GM23338 (cell line): ENCODE data around the gene SLC35F1. TPM values are rescaled to one million over a fixed set of nuclear protein-coding genes. Genes with fewer than 3 reads are reported as not detected.

Source experiments
- ATAC-seq: fragments of 200-7000 bp; cut with Tn5 transposase; 3 replicates; pipeline ENCODE4 v1.9.1; 2020
- DNase-seq: peaks from one replicate; pipeline ENCODE4 v3.0.0-alpha.2; 2015; ENCODE audit warnings: low spot score
- H2AFZ ChIP-seq: fragments of 200-600 bp; sonication (generic); 2 replicates; pipeline ENCODE4 v1.8.0; 2016; ENCODE audit warnings: antibody characterized with exemption, mild to moderate bottlenecking, moderate library complexity
- H3F3A ChIP-seq: fragments of 200-600 bp; sonication (generic); replicated peaks from 2 replicates; pipeline ENCODE4 v1.8.0; 2017; ENCODE audit warnings: antibody characterized with exemption, mixed run types, low read depth
- H3K27ac ChIP-seq: fragments of 200-600 bp; sonication (generic); 2 replicates; pipeline ENCODE4 v1.6.1; 2016; ENCODE audit warnings: low read depth
- H3K27me3 ChIP-seq: fragments of 200-600 bp; sonication (generic); 2 replicates; pipeline ENCODE4 v1.8.0; 2016; ENCODE audit warnings: mild to moderate bottlenecking, mixed run types, moderate library complexity; ENCODE audit not compliant: insufficient read depth
- H3K36me3 ChIP-seq: fragments of 200-600 bp; sonication (generic); 2 replicates; pipeline ENCODE4 v1.8.0; 2016; ENCODE audit warnings: mild to moderate bottlenecking; ENCODE audit not compliant: insufficient read depth
- H3K4me1 ChIP-seq: fragments of 200-600 bp; sonication (generic); 2 replicates; pipeline ENCODE4 v1.8.0; 2016; ENCODE audit warnings: mild to moderate bottlenecking, moderate library complexity; ENCODE audit not compliant: insufficient read depth
- H3K4me2 ChIP-seq: fragments of 200-600 bp; sonication (generic); 2 replicates; pipeline ENCODE4 v1.7.1; 2017; ENCODE audit warnings: mixed run types
- H3K4me3 ChIP-seq: fragments of 200-600 bp; sonication (generic); 2 replicates; pipeline ENCODE4 v1.6.1; 2016; ENCODE audit warnings: mixed run types
- H3K79me2 ChIP-seq: fragments of 200-600 bp; sonication (generic); replicated peaks from 2 replicates; pipeline ENCODE4 v1.8.0; 2017; ENCODE audit warnings: mild to moderate bottlenecking; ENCODE audit not compliant: insufficient read depth
- H3K9me2 ChIP-seq: fragments of 200-600 bp; sonication (generic); 2 replicates; pipeline ENCODE4 v1.8.0; 2017; ENCODE audit not compliant: insufficient read depth
- H4K20me1 ChIP-seq: fragments of 200-600 bp; sonication (generic); replicated peaks from 2 replicates; pipeline ENCODE4 v1.8.0; 2017; ENCODE audit warnings: mild to moderate bottlenecking; ENCODE audit not compliant: insufficient read depth
- H3K27ac Mint-ChIP-seq: 2 replicates; pipeline ENCODE4 v1.8.0; 2020; ENCODE audit warnings: inconsistent platforms, mild to moderate bottlenecking, moderate library complexity, mixed read lengths
- H3K27me3 Mint-ChIP-seq: 3 replicates; pipeline ENCODE4 v1.8.0; 2022; ENCODE audit warnings: low read depth, mild to moderate bottlenecking, moderate library complexity, mixed read lengths, inconsistent platforms; ENCODE audit not compliant: insufficient read depth, poor library complexity
- H3K36me3 Mint-ChIP-seq: 3 replicates; pipeline ENCODE4 v1.8.0; 2021; ENCODE audit warnings: low read depth, mild to moderate bottlenecking, inconsistent platforms, moderate library complexity, mixed read lengths
- H3K4me1 Mint-ChIP-seq: 3 replicates; pipeline ENCODE4 v1.8.0; 2020; ENCODE audit warnings: mild to moderate bottlenecking, inconsistent platforms, mixed read lengths
- H3K4me3 Mint-ChIP-seq: 3 replicates; pipeline ENCODE4 v1.8.0; 2021; ENCODE audit warnings: moderate library complexity, mild to moderate bottlenecking, inconsistent platforms, mixed read lengths
- H3K9me3 Mint-ChIP-seq: 3 replicates; pipeline ENCODE4 v1.8.0; 2020; ENCODE audit warnings: moderate library complexity, mild to moderate bottlenecking, inconsistent platforms, mixed read lengths
- CTCF ChIP-seq, 2 experiments: fragments of 200-600 bp in 1 of 2; sonication (generic) in 1 of 2; conservative IDR thresholded peaks; 2 replicates each; pipeline versions ENCODE4 v1.5.1 to v1.6.1; 2016 to 2017; ENCODE audit warnings: antibody characterized with exemption in 2 of 2, low read depth in 2 of 2, mild to moderate bottlenecking in 2 of 2, moderate library complexity in 1 of 2
- EZH2 ChIP-seq: fragments of 200-600 bp; sonication (generic); IDR thresholded peaks from one replicate; pipeline ENCODE4 v1.8.0; 2017; ENCODE audit warnings: antibody characterized with exemption, mild to moderate bottlenecking, low read depth; ENCODE audit not compliant: unreplicated experiment
- JUNB ChIP-seq: IDR thresholded peaks from one replicate; pipeline ENCODE4 v1.6.1; 2016; ENCODE audit warnings: antibody characterized with exemption; ENCODE audit not compliant: unreplicated experiment
- POLR2AphosphoS5 ChIP-seq: IDR thresholded peaks from 2 replicates; pipeline ENCODE4 v1.6.1; 2016; ENCODE audit warnings: antibody characterized with exemption, low read depth
- ZNF114 ChIP-seq: fragments of 250-450 bp; sonication (Bioruptor Pico); IDR thresholded peaks from 2 replicates; pipeline ENCODE4 v1.5.0; 2020; ENCODE audit warnings: mild to moderate bottlenecking, moderate library complexity
- polyA plus RNA-seq: library from polyadenylated mRNA; unstranded; fragments of >200 nt; fragmentation: Nextera tagmentation; extraction: Ambion mirVana; gene quantifications from 2 replicates; pipeline ENCODE4 v1.2.1, GENCODE V29; 2016
- total RNA-seq: library from RNA; depleted of rRNA; stranded (reverse); fragments of >200 nt; shearing (Covaris generic); gene quantifications from 2 replicates; pipeline ENCODE4 v1.2.3, GENCODE V29; 2014
- TF ChIP-seq, protein P1 (sequence below): IDR thresholded peaks from one replicate; pipeline ENCODE4 v1.6.1; 2018; ENCODE audit warnings: antibody characterized with exemption; ENCODE audit not compliant: unreplicated experiment
- TF ChIP-seq, protein P2 (sequence below): IDR thresholded peaks from 2 replicates; pipeline ENCODE4 v1.6.1; 2016; ENCODE audit warnings: antibody characterized with exemption

Gene SLC35F1
- total and polyA plus RNA-seq, 2 experiments from 2014 or later, result 3.0 to 10.3 TPM

GRCh38 chr6:118316796-118317384, 409.8 kb downstream of the SLC35F1 start:
- Mint-ChIP-seq H3K27me3 (no peaks in the 10 kb centered on the region), H3K4me3 (no peak overlapping the region), H3K9me3 (no peaks in the 10 kb centered on the region), H3K27ac (no peak overlapping the region), H3K4me1 (peaks cover 6% of the 10 kb centered on the region; the same call in 2 of the 3 replicates), H3K36me3 (no peaks in the 10 kb centered on the region)
- Histone ChIP-seq H3F3A (no peaks in the 10 kb centered on the region), H3K4me2 (no peak overlapping the region), H3K4me1 (no peaks in the 10 kb centered on the region), H4K20me1 (no peaks in the 10 kb centered on the region), H3K4me3 (no peak overlapping the region), H3K79me2 (no peaks in the 10 kb centered on the region), H3K36me3 (no peaks in the 10 kb centered on the region), H2AFZ (no peak overlapping the region), H3K9me2 (no peaks in the 10 kb centered on the region), H3K27ac (no peak overlapping the region), H3K27me3 (no peaks in the 10 kb centered on the region)
- TF ChIP-seq, protein P1, sequence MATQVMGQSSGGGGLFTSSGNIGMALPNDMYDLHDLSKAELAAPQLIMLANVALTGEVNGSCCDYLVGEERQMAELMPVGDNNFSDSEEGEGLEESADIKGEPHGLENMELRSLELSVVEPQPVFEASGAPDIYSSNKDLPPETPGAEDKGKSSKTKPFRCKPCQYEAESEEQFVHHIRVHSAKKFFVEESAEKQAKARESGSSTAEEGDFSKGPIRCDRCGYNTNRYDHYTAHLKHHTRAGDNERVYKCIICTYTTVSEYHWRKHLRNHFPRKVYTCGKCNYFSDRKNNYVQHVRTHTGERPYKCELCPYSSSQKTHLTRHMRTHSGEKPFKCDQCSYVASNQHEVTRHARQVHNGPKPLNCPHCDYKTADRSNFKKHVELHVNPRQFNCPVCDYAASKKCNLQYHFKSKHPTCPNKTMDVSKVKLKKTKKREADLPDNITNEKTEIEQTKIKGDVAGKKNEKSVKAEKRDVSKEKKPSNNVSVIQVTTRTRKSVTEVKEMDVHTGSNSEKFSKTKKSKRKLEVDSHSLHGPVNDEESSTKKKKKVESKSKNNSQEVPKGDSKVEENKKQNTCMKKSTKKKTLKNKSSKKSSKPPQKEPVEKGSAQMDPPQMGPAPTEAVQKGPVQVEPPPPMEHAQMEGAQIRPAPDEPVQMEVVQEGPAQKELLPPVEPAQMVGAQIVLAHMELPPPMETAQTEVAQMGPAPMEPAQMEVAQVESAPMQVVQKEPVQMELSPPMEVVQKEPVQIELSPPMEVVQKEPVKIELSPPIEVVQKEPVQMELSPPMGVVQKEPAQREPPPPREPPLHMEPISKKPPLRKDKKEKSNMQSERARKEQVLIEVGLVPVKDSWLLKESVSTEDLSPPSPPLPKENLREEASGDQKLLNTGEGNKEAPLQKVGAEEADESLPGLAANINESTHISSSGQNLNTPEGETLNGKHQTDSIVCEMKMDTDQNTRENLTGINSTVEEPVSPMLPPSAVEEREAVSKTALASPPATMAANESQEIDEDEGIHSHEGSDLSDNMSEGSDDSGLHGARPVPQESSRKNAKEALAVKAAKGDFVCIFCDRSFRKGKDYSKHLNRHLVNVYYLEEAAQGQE, result no peak
- no peak for TF ChIP-seq POLR2AphosphoS5
- TF ChIP-seq JUNB, result no peak
- no peak for TF ChIP-seq EZH2
- TF ChIP-seq, protein P2, sequence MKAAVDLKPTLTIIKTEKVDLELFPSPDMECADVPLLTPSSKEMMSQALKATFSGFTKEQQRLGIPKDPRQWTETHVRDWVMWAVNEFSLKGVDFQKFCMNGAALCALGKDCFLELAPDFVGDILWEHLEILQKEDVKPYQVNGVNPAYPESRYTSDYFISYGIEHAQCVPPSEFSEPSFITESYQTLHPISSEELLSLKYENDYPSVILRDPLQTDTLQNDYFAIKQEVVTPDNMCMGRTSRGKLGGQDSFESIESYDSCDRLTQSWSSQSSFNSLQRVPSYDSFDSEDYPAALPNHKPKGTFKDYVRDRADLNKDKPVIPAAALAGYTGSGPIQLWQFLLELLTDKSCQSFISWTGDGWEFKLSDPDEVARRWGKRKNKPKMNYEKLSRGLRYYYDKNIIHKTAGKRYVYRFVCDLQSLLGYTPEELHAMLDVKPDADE, result no peak
- TF ChIP-seq ZNF114 (CRISPR knock-in tag), result no peak
- no peak for ATAC-seq
- DNase-seq, result no peak

GRCh38 chr6:118317581-118318563, 410.8 kb downstream of the SLC35F1 start:
- Histone ChIP-seq H3K27ac (no peak overlapping the region), H3K4me1 (no peaks in the 10 kb centered on the region), H3K36me3 (no peaks in the 10 kb centered on the region), H3K79me2 (no peaks in the 10 kb centered on the region), H4K20me1 (no peaks in the 10 kb centered on the region), H3K27me3 (no peaks in the 10 kb centered on the region), H3K4me2 (no peak overlapping the region), H2AFZ (no peak overlapping the region), H3F3A (no peaks in the 10 kb centered on the region), H3K9me2 (no peaks in the 10 kb centered on the region), H3K4me3 (no peak overlapping the region)
- peaks cover 6% of the 10 kb centered on the region; the same call in 2 of the 3 replicates for H3K4me1 Mint-ChIP-seq
- H3K36me3 Mint-ChIP-seq, result no peaks in the 10 kb centered on the region
- H3K27ac Mint-ChIP-seq, result no peak overlapping the region
- H3K4me3 Mint-ChIP-seq, result no peak overlapping the region
- H3K27me3 Mint-ChIP-seq, result no peaks in the 10 kb centered on the region
- no peak for ATAC-seq
- no peak for DNase-seq
- H3K9me3 Mint-ChIP-seq, result no peaks in the 10 kb centered on the region
- TF ChIP-seq CTCF (conservative IDR thresholded peaks at IDR 0.05; ENCODE audit: low read depth in 2 of 2), result no peak
